Loucy (cell line): Measurements from ENCODE around the gene LNP1.

Source experiments
- H2AFZ ChIP-seq: fragments of 200-600 bp; sonication (generic); 2 replicates; pipeline ENCODE4 v1.6.0; 2016; ENCODE audit warnings: antibody characterized with exemption, mild to moderate bottlenecking, low read length, moderate library complexity
- H3F3A ChIP-seq: fragments of 200-600 bp; 2 replicates; pipeline ENCODE4 v1.6.0; 2016; ENCODE audit warnings: antibody characterized with exemption, low read depth, mild to moderate bottlenecking
- H3K27me3 ChIP-seq: fragments of 200-600 bp; sonication (generic); 2 replicates; pipeline ENCODE4 v1.6.1; 2014; ENCODE audit warnings: low read length, mild to moderate bottlenecking; ENCODE audit not compliant: insufficient read depth, poor library complexity, severe bottlenecking
- H3K36me3 ChIP-seq: fragments of 200-600 bp; sonication (generic); 2 replicates; pipeline ENCODE4 v1.6.1; 2016; ENCODE audit warnings: low read length; ENCODE audit not compliant: insufficient read depth
- H3K4me1 ChIP-seq: fragments of 200-600 bp; sonication (generic); 2 replicates; pipeline ENCODE4 v1.5.1; 2014; ENCODE audit warnings: low read length, mild to moderate bottlenecking; ENCODE audit not compliant: insufficient read depth, poor library complexity, severe bottlenecking
- H3K4me2 ChIP-seq: fragments of 200-600 bp; sonication (generic); 2 replicates; pipeline ENCODE4 v1.6.0; 2014; ENCODE audit warnings: antibody characterized with exemption, low read length, low read depth, mild to moderate bottlenecking; ENCODE audit not compliant: poor library complexity, severe bottlenecking
- H3K4me3 ChIP-seq: fragments of 200-600 bp; sonication (generic); 2 replicates; pipeline ENCODE4 v1.5.1; 2014; ENCODE audit warnings: low read length, mild to moderate bottlenecking, mixed read lengths; ENCODE audit not compliant: poor library complexity, severe bottlenecking
- H3K79me2 ChIP-seq: fragments of 200-600 bp; sonication (generic); 2 replicates; pipeline ENCODE4 v1.6.1; 2014; ENCODE audit warnings: low read length; ENCODE audit not compliant: insufficient read depth
- H3K9ac ChIP-seq: fragments of 200-600 bp; sonication (generic); 2 replicates; pipeline ENCODE4 v1.6.0; 2014; ENCODE audit warnings: mild to moderate bottlenecking, low read depth, low read length, moderate library complexity; ENCODE audit not compliant: poor library complexity, severe bottlenecking
- H3K9me2 ChIP-seq: fragments of 200-600 bp; sonication (generic); replicated peaks from 2 replicates; pipeline ENCODE4 v1.6.1; 2016; ENCODE audit warnings: low read depth, low read length, mixed read lengths
- H3K9me3 ChIP-seq: fragments of 200-600 bp; sonication (generic); 2 replicates; pipeline ENCODE4 v1.6.1; 2014; ENCODE audit warnings: mild to moderate bottlenecking, antibody characterized with exemption, low read length, low read depth; ENCODE audit not compliant: insufficient read depth
- H4K20me1 ChIP-seq: fragments of 200-600 bp; sonication (generic); 2 replicates; pipeline ENCODE4 v1.6.0; 2014; ENCODE audit warnings: antibody characterized with exemption, low read length, mild to moderate bottlenecking; ENCODE audit not compliant: insufficient read depth, poor library complexity, severe bottlenecking
- CTCF ChIP-seq: fragments of 200-600 bp; sonication (generic); conservative IDR thresholded peaks from 2 replicates; pipeline ENCODE4 v1.5.1; 2014; ENCODE audit warnings: mild to moderate bottlenecking, antibody characterized with exemption, low read length
- EZH2phosphoT487 ChIP-seq: fragments of 200-600 bp; IDR thresholded peaks from 2 replicates; pipeline ENCODE4 v1.6.1; 2018; ENCODE audit warnings: antibody characterized with exemption, mild to moderate bottlenecking, moderate library complexity, borderline replicate concordance

The LNP1 gene

GRCh38 chr3:100458814-100459213 lies 57.5 kb downstream of the LNP1 start:
- Histone ChIP-seq H3F3A (no peaks in the 10 kb centered on the region), H3K27me3 (no peaks in the 10 kb centered on the region), H4K20me1 (no peaks in the 10 kb centered on the region), H3K36me3 (no peaks in the 10 kb centered on the region), H3K9me3 (no peaks in the 10 kb centered on the region), H3K4me2 (no peak overlapping the region), H3K9ac (no peak overlapping the region), H3K4me1 (peaks cover 29% of the 10 kb centered on the region), H3K79me2 (no peaks in the 10 kb centered on the region), H2AFZ (no peak overlapping the region), H3K4me3 (no peak overlapping the region), H3K9me2 (no peaks in the 10 kb centered on the region)
- no peak for TF ChIP-seq EZH2phosphoT487
- no peak for TF ChIP-seq CTCF

GRCh38 chr3:100463002-100463401 lies 61.7 kb downstream of the LNP1 start:
- no peak overlapping the region for H3K9ac ChIP-seq
- no peaks in the 10 kb centered on the region for H3K79me2 ChIP-seq
- no peak for TF ChIP-seq EZH2phosphoT487
- TF ChIP-seq CTCF, result peak; percentile 83
- H3K9me2 ChIP-seq, result no peaks in the 10 kb centered on the region
- no peaks in the 10 kb centered on the region for H3K36me3 ChIP-seq
- H3K4me1 ChIP-seq, result peaks cover 4% of the 10 kb centered on the region
- no peak overlapping the region for H3K4me3 ChIP-seq
- H3K27me3 ChIP-seq, result no peaks in the 10 kb centered on the region
- no peak overlapping the region for H2AFZ ChIP-seq
- no peaks in the 10 kb centered on the region for H3F3A ChIP-seq
- H3K9me3 ChIP-seq, result peaks cover 4% of the 10 kb centered on the region; the same call in 1 of the 2 replicates
- no peaks in the 10 kb centered on the region for H4K20me1 ChIP-seq
- no peak overlapping the region for H3K4me2 ChIP-seq

GRCh38 chr3:100463646-100464155 lies 62.4 kb downstream of the LNP1 start:
- H3K4me2 ChIP-seq, result no peak overlapping the region
- H3K4me3 ChIP-seq, result no peak overlapping the region
- H2AFZ ChIP-seq, result no peak overlapping the region
- H3K9me2 ChIP-seq, result no peaks in the 10 kb centered on the region
- H3K4me1 ChIP-seq, result peaks cover 4% of the 10 kb centered on the region
- no peaks in the 10 kb centered on the region for H3K27me3 ChIP-seq
- peaks cover 4% of the 10 kb centered on the region for H3K9me3 ChIP-seq
- H3K36me3 ChIP-seq, result no peaks in the 10 kb centered on the region
- TF ChIP-seq CTCF, result no peak
- no peak for TF ChIP-seq EZH2phosphoT487
- no peaks in the 10 kb centered on the region for H3F3A ChIP-seq
- no peaks in the 10 kb centered on the region for H3K79me2 ChIP-seq
- H3K9ac ChIP-seq, result no peak overlapping the region
- H4K20me1 ChIP-seq, result no peaks in the 10 kb centered on the region
